Nephron (organoid): ENCODE data around the gene MYL1.

ENCODE experiments used
- H3K27ac Mint-ChIP-seq, 3 experiments: 2 replicates each; pipeline ENCODE4 v1.8.0; 2020; ENCODE audit warnings: mixed read lengths in 3 of 3, mild to moderate bottlenecking in 2 of 3, moderate library complexity in 1 of 3
- H3K27me3 Mint-ChIP-seq: 2 replicates; pipeline ENCODE4 v1.8.0; 2021; ENCODE audit warnings: low read depth, mild to moderate bottlenecking, moderate library complexity, mixed read lengths
- H3K36me3 Mint-ChIP-seq: 2 replicates; pipeline ENCODE4 v1.8.0; 2020; ENCODE audit warnings: low read depth, mixed read lengths
- H3K4me1 Mint-ChIP-seq: 2 replicates; pipeline ENCODE4 v1.8.0; 2020; ENCODE audit warnings: mixed read lengths
- H3K4me3 Mint-ChIP-seq, 3 experiments: 2 replicates each; pipeline ENCODE4 v1.8.0; 2020; ENCODE audit warnings: mild to moderate bottlenecking in 3 of 3, mixed read lengths in 3 of 3, moderate library complexity in 2 of 3
- H3K9me3 Mint-ChIP-seq: 2 replicates; pipeline ENCODE4 v1.8.0; 2020; ENCODE audit warnings: mixed read lengths
- TF ChIP-seq, protein P1 (sequence below), 3 experiments: fragments of 200-600 bp; sonication (generic); IDR thresholded peaks; one replicate each; pipeline ENCODE4 v1.5.0; 2021; ENCODE audit warnings: antibody characterized with exemption in 3 of 3; ENCODE audit not compliant: unreplicated experiment in 3 of 3

MYL1 gene

DNA sequence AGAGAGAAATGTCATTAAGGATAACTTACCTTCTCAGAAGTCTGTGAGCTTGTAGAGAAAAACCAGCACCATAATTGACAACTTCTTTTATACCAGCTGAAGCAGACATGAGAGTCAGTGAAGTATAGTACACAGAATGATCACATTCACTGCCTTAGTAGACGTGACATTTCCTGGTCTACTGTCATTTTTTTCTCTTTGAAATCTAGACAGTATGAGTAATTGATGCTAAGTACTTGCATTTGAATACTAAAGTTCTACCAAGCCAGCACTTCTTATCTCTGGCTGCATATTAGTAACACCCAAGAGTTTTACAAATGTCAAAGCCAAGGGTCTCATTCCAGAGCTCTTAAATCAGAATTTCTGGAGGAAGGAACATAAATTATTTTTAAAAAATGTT lies 64.4 kb downstream of the MYL1 start:
- no peak overlapping the region for H3K4me3 Mint-ChIP-seq
- peaks cover 8% of the 10 kb centered on the region for H3K9me3 Mint-ChIP-seq
- H3K27me3 Mint-ChIP-seq: no peaks in the 10 kb centered on the region
- H3K36me3 Mint-ChIP-seq: no peaks in the 10 kb centered on the region
- TF ChIP-seq, protein P1, sequence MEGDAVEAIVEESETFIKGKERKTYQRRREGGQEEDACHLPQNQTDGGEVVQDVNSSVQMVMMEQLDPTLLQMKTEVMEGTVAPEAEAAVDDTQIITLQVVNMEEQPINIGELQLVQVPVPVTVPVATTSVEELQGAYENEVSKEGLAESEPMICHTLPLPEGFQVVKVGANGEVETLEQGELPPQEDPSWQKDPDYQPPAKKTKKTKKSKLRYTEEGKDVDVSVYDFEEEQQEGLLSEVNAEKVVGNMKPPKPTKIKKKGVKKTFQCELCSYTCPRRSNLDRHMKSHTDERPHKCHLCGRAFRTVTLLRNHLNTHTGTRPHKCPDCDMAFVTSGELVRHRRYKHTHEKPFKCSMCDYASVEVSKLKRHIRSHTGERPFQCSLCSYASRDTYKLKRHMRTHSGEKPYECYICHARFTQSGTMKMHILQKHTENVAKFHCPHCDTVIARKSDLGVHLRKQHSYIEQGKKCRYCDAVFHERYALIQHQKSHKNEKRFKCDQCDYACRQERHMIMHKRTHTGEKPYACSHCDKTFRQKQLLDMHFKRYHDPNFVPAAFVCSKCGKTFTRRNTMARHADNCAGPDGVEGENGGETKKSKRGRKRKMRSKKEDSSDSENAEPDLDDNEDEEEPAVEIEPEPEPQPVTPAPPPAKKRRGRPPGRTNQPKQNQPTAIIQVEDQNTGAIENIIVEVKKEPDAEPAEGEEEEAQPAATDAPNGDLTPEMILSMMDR (IDR thresholded peaks at IDR 0.05; ENCODE audit: unreplicated experiment in 3 of 3): no peak
- no peak overlapping the region for H3K27ac Mint-ChIP-seq
- H3K4me1 Mint-ChIP-seq: no peaks in the 10 kb centered on the region
